Caki2 (cell line): ENCODE results near the gene PDE12. TPM values are rescaled to one million over a fixed set of nuclear protein-coding genes. Genes with fewer than 3 reads are reported as not detected.
A peak's percentile ranks its signal among the peaks of the same experiment; 100 is the strongest.

Experiments used
- DNase-seq: peaks from one replicate; pipeline ENCODE4 v3.0.0-alpha.2; 2015; ENCODE audit warnings: low read depth
- in situ Hi-C: cut with HindIII; loops from 2 replicates; pipeline ENCODE4 v1.10.0; 2016; ENCODE audit warnings: low sequenced_read_pairs, low pct_unique_long_range_greater_than_20kb, mixed read lengths
- total RNA-seq: library from RNA; depleted of rRNA; stranded (reverse); fragments of >200 nt; shearing (Covaris generic); gene quantifications from 2 replicates; pipeline ENCODE4 v1.2.3, GENCODE V29; 2014; ENCODE audit warnings: low replicate concordance; rRNA removed

The PDE12 gene
- 5.9 and 7.6 TPM in 2 replicates for total RNA-seq

GRCh38 chr3:57555738-57556458 lies at the start of gene PDE12:
Gene PDE12, plus strand, starts transcription at chr3:57556274. Its CDS starts 106 bp downstream, at chr3:57556380.
- in situ Hi-C loops, result no loop called here
- DNase-seq, result peak; percentile 95

- no peak for DNase-seq
- in situ Hi-C loops, result no loop called here
These were observed 43.9 kb upstream of the PDE12 start for GRCh38 chr3:57512166-57512565.

GRCh38 chr3:57518276-57518915 lies 37.7 kb upstream of the PDE12 start:
- DNase-seq, result no peak
- in situ Hi-C loops, result no loop called here

- in situ Hi-C loops, result no loop called here
These were observed 25.9 kb upstream of the PDE12 start for GRCh38 chr3:57530071-57530608.

GRCh38 chr3:57538465-57538864 lies 17.6 kb upstream of the PDE12 start:
- DNase-seq, result no peak
- in situ Hi-C loops, result no loop called here

More at GRCh38 chr3:57530071-57530608, 25.9 kb upstream of the PDE12 start:
- DNase-seq, result no peak

- DNase-seq, result peak; percentile 38
- in situ Hi-C loops, result no loop called here
These were observed 11.6 kb upstream of the PDE12 start, which contains the start of gene DNAH12 for GRCh38 chr3:57544181-57545125. Gene DNAH12, minus strand, starts transcription at chr3:57544344. Its CDS starts 1,474 bp downstream, at chr3:57542870.

GRCh38 chr3:57545636-57546268 lies 10.3 kb upstream of the PDE12 start:
- DNase-seq, result no peak
- in situ Hi-C loops, result no loop called here

GRCh38 chr3:57546616-57547015 lies 9.5 kb upstream of the PDE12 start:
- DNase-seq, result no peak
- in situ Hi-C loops, result no loop called here

GRCh38 chr3:57555306-57555705 lies 768 bp upstream of the PDE12 start:
- in situ Hi-C loops, result no loop called here
- no peak for DNase-seq

GRCh38 chr3:57556459-57557084 lies 498 bp downstream of the PDE12 start:
- DNase-seq, result peak; percentile 30
- in situ Hi-C loops, result no loop called here

- in situ Hi-C loops, result no loop called here
These were observed 1.0 kb downstream of the PDE12 start for GRCh38 chr3:57557085-57557537.

GRCh38 chr3:57559526-57559925 lies 3.5 kb downstream of the PDE12 start:
- in situ Hi-C loops, result no loop called here
- DNase-seq, result no peak

More at GRCh38 chr3:57557085-57557537, 1.0 kb downstream of the PDE12 start:
- DNase-seq, result peak; percentile 32

- in situ Hi-C loops, result no loop called here
- DNase-seq, result no peak
These were observed 13.9 kb downstream of the PDE12 start for GRCh38 chr3:57569859-57570450.

- in situ Hi-C loops, result no loop called here
- DNase-seq, result no peak
These were observed 14.8 kb downstream of the PDE12 start for GRCh38 chr3:57570878-57571277.

GRCh38 chr3:57572096-57572495 lies 16.0 kb downstream of the PDE12 start:
- in situ Hi-C loops, result no loop called here
- no peak for DNase-seq

- DNase-seq, result no peak
- in situ Hi-C loops, result no loop called here
These were observed 20.0 kb downstream of the PDE12 start for GRCh38 chr3:57575966-57576626.

- DNase-seq, result no peak
- in situ Hi-C loops, result no loop called here
These were observed 21.7 kb downstream of the PDE12 start for GRCh38 chr3:57577801-57578200.
